Subcutaneous preadipocyte (primary cell): ENCODE results near the gene TMEM123. TPM values are rescaled to one million over a fixed set of nuclear protein-coding genes. Genes with fewer than 3 reads are reported as not detected.

Source experiments
- total RNA-seq: library from RNA; depleted of rRNA; stranded (reverse); fragments of >200 nt; gene quantifications from 2 replicates; pipeline ENCODE4 v1.2.3, GENCODE V29; 2012

The TMEM123 gene, protein sequence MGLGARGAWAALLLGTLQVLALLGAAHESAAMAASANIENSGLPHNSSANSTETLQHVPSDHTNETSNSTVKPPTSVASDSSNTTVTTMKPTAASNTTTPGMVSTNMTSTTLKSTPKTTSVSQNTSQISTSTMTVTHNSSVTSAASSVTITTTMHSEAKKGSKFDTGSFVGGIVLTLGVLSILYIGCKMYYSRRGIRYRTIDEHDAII
- total RNA-seq = 86.3 and 99.5 TPM in 2 replicates

DNA sequence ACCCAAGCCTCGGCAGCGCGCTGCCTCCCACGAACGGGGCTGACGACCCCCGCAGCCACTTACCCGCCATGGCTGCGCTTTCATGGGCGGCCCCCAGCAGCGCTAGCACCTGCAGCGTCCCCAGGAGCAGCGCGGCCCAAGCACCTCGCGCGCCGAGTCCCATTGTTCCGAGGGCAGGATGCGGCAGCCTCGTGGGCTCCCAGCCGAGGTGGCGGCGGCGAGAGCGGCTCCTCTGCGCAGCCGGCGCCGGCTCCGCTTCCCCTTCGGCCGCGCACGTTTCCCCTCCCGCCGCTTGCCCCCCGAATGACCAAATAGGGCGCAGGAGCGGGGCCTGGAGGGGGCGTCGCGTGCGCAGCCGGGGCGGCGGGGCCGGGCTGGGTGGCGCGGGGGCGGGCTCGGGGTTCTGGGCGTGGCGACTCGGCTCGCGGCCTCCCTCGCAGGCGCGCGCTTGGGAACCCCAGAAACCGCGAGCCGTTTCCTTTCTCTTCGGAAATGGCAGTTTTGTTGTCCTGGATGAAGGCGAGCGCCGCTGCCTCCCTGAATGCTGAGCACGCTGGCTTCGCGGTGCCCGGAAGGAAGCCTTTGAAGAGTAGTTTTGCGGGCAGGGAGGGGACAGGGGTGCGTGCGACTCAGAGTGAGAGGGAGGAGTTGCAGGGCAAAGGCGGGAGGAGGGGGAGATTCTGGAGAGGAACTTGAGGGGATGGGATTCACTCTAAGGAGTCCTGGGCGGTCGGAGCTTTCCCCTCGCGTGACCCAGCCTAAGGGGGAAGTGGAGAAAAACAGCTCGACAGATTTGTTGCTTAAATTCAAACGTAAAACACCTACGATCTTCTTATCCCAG is at the start of gene TMEM123:
TMEM123 (minus strand) TSS at position 305 of the 841 bp plus-strand sequence; CDS start at position 163, 142 bp downstream.

DNA sequence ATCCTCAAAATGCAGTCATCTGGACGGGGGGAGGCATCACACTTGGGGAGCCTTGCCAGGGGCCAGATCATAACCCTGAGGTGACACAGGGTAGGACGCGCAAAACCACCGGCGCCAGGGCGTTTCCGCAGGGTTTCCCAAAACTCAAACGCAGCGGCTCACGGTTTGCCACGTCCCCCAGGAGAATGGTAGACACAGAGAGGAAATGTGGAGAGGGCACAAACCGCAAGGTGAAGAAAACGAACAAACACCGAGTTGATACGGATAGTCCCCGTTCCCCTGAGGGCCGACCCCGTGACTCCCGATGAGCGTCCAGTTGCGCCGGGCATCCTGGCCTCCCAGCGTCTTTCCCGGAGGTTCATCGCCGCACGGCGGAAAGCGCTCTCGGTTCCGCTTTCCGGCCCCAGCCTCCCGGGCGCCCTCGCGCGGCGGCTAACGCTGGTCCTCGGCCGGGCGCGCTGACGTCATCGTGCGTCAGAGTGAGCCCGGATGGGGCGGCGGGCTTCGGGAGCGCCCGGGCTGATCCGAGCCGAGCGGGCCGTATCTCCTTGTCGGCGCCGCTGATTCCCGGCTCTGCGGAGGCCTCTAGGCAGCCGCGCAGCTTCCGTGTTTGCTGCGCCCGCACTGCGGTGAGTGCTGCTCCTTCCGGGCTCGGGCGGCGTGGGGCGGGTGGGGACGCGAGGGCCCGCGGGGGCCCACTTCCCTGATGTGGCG is 105.7 kb downstream of the TMEM123 start, which contains the start of gene BIRC2:
BIRC2 (plus strand) TSS at position 467 of the 714 bp plus-strand sequence. CDS start 2,641 bp downstream, outside the sequence.

Other genes with a start within 250 kb of the TMEM123 start
- 0.37 and 1.4 TPM in 2 replicates for gene BIRC3, start 135.3 kb downstream of the TMEM123 start, total RNA-seq
- gene BIRC2, start 105.6 kb downstream of the TMEM123 start, total RNA-seq = 42.3 and 48.3 TPM in 2 replicates
- not detected in 2 replicates for gene MMP7, start 78.0 kb upstream of the TMEM123 start, total RNA-seq
- not detected in 2 replicates for gene MMP20, start 172.6 kb upstream of the TMEM123 start, total RNA-seq